NCI-H524 treated with DMSO at 0.1 percent for 48 hours (cell line): ENCODE data around the gene MAPK13.
"Not testable (repeated sequence)": the region's sequence is repeated elsewhere in the genome, so short reads cannot be mapped to it uniquely, and the experiment has no call there.

Source experiments
- DNase-seq: peaks from one replicate; lab custom pipeline; 2025; lab: John Stamatoyannopoulos, UW

MAPK13 gene

DNA sequence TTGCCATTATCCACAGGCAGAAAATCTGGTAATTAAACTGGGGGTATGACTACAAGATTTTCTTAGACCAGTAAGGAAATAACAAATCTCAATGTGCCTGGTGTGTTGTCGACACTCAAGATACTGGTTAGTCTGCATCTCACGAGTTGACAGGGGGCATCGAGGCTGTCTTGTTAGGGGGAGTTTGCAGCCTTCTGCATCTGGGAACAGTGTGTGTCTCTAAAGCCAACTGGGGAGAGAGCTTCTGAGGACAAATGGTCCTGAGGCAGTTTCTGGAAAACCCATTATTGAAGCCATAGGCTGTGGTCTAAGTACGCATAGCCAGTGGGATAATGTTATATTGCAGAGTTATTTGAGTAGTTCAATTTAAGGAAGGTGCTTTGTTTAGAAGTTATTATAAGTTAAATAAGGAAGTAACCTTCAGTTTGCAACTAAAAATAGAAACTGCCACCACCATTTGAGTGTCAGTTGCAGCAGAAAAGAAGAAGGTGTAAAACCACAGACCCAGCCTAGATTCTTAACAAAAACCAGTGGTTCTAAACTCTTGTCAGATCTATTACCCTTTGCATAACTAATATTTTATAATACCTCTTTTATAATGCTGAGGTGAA is 15.4 kb upstream of the MAPK13 start:
- no peak for DNase-seq

GRCh38 chr6:36115412-36115811 is 14.9 kb upstream of the MAPK13 start:
- no peak for DNase-seq

GRCh38 chr6:36116066-36116864 is 14.0 kb upstream of the MAPK13 start:
- no peak for DNase-seq

DNA sequence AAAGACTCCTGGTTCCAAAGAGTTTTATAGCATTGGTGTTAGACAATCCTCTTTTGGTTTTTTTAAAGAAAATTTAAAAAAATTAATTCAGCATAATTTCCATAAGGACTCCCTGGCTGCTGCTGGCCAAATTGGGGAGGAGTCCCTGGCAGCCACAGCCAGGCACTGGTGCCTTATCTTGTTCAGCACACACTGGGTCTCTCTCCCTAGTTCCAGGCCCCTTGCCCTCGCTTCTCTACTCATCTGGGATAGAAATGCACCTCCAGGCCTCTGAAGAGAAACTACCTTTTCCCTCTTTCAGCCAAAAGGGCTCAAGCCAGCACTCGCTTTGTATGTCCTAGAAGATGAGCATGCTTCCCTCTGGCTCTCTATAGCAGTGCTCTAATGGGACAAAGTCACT is 13.4 kb upstream of the MAPK13 start:
- DNase-seq = no peak

- DNase-seq = peak; percentile 22
Observed at GRCh38 chr6:36117658-36118549, 12.4 kb upstream of the MAPK13 start.

- DNase-seq = no peak
Observed at GRCh38 chr6:36118550-36119107, 11.7 kb upstream of the MAPK13 start.

GRCh38 chr6:36119209-36119608 is 11.1 kb upstream of the MAPK13 start:
- no peak for DNase-seq

DNA sequence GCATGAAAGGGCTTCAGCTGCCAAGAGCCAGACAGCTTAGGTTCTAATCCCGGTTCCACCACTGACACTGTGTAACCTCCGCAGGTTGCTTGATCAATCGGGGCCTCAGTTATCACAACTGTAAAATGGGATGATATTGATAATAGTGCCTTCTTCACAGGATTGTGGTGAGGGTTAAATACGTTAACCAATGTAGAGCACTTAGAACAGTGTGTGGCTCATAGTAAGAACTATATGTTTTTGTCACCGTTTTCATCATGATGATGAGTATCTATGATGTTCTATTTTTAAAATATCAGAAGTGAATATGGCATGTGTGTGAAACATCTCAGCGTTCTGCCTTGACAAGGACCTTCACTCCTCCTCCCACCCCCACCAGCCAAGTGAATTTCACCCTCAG is 10.3 kb upstream of the MAPK13 start:
- no peak for DNase-seq

DNA sequence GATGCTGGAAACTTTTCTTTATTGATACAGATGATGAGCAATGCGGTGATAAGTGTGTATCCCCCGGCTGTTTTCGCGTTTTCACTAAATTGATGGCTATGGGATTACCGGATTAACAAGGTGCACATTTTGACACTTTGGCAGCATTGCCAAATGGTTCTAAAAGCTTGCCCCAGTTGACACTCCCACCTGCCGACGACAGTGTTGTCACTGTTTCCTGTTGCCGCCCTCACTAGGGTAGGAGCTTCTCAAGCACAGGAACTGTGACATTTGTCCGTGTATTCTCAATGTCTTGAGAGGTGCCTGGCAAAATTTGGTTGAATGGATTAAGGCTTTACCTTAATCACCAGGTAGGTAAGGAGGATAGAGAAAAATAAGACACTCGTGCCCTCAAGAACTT is 9.8 kb upstream of the MAPK13 start:
- DNase-seq = no peak

DNA sequence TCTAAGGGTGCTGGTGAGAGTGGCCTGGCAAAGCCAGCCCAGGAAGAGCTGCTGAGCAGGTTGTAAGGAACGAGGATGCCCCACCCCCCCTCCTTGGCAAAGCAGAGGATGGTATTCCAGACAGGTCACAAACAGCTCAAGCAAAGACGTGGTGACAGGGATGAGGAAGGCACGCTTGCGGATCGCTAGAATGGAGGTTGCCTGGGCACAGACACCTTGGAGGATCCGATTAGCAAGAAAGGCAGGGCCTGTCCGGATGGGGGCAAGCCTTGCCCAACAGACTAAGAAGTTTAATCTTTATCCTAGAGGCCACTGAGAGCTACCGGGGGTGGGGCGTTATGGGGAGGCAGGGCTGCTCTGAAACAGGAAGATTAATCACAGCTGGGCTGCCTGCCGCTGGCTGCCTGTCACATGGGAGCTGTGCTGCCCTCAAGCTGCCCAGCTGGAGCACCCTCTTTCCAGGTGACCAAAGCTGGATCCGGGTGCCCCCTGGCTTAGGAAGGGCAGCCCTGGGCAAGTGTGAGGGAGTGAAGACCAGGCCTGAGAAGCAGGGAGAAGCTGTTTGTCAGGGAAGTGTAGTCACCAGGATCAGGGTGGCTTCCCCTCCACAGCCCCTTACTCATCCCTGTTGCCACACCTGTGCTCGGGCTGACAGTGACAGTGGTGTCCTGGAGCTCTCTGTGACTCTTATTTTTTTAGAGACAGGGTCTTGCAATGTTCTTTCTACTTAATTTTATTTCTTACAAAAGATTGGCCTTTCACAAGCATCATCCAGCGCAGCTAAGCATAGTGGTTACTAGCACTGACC is 9.1 kb upstream of the MAPK13 start:
- DNase-seq = no peak

DNA sequence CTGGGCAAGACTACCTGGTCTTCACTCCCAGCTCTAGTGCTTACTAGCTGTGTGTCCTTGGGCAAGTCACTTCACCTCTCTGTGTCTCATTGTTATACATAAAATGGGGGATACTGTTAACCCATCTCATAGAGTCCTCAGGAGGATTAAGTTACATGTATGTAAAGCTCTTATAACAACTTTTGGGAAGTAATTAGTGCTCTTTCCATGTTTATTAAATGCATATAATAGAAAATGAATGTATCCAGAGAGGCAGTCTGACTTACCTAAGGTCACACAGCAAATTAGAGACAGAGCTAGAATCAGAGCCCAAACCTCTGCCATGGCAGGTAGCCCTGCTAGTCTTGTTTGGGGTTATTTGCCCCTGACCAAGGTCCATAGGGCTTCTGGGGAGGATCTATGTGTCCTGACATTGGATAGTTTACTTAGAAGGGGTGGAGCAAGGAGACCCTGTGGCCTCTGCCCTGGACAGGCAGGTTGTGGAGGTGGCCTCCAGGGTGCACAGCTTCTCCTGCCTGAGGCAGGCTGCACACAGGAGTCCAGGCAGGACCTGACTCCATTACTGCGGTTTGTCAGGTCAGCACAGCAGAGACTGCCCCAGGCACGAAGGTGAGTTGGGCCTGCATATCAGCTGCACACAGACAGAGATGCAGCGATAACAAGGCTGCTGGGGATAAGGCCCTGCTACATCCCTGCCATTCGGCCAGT is 8.4 kb upstream of the MAPK13 start:
- DNase-seq = no peak

DNA sequence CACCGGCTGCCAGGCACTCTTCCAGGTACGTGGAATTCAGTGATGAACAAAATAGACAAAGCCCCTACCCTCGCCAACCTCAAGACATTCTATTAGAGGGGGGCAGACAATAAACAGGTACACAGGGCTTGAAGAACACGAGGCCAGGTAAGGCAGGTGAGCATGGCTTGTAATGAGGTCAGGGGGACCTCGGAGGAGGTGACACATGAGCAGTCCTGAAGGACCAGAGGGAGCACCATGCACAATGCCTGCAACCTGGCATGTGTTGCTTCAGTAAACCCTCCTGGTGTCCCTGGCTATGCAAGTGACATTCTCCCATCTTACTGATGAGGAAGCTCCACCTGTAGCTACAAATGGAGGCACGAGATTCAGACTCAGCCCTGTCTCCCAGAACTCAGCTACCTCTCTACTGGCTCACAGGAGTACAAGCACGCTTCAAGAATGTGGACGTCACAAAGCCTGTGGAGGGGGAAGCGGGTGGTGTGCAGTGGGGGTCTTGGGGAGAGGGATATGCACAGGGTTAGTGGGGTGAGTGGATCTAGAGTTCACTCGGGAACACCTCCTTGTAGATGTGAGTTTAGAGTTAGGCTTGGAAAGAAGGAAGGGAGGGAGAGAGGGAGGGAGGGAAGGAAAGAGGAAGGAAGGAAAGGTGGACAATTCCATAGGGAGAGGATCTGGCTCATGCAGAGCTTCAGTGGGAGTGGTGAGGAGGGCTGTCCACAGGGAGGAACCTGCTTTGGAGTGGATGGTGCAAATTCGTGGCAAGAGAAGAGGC is 7.6 kb upstream of the MAPK13 start:
- DNase-seq = no peak

DNA sequence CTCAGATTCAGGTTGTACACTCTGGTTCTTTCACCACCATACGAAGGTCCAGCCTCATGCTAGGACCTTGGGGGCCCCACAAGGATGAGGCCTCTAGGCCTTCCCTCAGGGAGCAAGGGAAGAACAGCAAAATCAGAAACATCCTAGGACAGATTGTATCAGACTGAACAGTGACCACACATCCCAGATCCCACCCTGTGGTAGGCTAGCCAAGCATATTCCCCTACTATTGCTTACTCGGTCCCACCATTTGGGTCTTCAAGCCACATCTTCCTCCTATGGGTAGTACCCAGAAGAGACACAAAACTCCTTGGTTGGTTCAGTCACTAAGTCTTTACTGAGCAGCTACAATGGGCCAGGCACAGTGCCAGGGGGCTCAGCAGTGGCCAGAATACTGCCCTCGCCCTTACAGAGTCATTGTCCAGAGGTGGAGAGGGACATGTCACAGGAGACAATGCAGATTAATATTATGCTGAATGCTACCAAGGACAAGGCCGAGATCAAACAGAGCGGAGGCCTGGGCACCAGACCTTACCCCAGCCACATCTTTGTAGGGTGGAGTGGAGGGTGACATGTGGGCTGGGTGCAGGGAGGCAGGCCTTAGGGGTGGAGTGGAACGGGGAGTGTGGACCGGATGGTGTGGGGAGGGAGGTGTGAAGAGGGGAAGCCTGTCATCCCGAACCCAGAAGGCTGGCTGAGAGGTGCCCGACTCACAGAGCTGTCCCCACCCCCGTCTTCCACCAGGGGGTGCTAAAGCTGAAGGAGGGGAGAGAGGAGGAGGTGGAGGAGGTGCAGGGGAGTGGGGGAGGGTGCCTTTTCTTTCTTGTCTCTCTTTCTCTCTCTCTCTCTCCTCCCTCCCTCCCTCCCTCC is 6.8 kb upstream of the MAPK13 start:
- DNase-seq = no peak

- DNase-seq = not testable (repeated sequence)
Observed at GRCh38 chr6:36124346-36124745, 6.0 kb upstream of the MAPK13 start.

DNA sequence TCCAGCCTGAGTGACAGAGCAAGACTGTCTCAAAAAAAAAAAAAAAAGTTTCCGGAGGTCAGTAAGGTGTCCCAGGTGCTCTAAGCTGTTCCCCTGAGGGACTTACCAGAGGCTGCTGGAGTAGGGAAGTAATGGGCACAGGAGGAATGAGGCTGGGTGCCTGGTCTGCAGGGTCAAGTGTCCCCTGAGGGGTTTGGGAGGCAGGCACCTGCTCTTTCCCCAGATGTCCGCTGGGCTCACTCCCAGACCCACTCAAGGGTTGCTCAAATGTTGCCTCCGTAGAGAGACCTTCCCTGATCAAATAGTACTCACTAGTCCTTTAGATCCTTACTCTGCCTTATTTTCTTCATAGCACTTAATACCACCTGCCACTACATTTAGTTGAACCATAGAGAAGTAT is 5.4 kb upstream of the MAPK13 start:
- peak; percentile 24 for DNase-seq

- DNase-seq = no peak
Observed at GRCh38 chr6:36125575-36125974, 4.7 kb upstream of the MAPK13 start.

- DNase-seq = no peak
Observed at GRCh38 chr6:36126121-36126520, 4.2 kb upstream of the MAPK13 start.

DNA sequence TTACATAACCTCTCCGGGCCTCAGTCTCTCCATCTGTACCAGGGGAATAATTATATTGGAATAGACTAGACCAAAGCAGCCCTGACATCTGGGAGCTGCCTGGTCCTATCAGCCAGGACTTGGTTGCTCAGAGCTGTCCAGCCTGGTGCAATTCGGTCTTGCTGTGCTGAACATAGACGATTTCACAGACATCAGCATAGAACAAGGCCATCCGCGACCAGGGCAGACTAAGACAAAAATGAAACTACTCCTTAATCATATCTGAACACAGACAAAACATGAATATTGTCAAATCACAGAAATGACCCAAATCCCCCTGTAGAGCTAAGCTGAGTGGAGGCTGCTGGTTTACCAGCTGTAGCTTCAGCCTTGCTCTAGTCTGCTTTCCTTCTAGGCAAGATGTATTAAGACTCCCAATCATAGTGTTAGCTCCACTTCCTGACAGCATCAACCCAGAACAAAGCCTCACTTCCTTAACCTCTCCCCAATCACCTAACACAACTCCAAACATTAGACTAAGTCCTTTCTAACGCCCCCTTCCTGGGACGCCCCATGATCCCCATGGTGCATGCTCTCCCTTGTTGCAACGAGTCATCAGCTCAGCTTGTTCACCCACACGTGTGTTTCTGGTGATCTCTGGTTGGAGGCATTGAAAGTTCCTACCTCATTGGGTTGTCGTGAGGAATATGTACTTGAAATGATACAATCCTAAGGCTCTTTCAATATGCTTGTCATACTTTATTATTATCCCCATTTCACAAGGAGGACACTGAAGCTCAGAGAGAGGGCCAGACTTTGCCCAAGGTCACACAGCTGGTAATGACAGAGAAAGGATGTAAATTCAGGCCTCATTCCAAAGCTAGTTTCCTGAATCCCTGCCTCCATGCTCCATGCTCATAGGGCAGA is 3.5 kb upstream of the MAPK13 start:
- no peak for DNase-seq
